Measurements from ENCODE around the gene PMFBP1.

DNA sequence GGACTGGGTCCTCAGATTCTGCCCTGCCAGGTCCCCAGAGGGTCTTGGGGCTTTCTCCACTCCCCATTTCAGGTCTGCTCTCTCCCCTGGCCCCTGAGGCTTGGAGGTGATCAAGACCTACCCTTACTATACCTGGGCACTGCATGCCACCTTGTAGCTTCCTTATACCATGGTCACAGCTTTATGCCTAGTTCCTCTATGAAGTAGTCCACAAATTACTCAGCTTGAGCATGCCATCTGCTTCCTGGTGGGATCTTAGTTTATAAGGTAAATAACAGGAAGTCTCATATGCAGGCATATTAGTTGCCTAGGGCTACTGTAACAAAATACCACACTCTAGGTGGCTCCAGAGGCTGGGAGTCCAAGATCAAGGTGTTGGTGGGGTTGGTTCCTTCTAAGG, 11.0 kb upstream of the PMFBP1 start:
- TF ChIP-seq POLR2A (IDR thresholded peaks at IDR 0.05): no peak
- TF ChIP-seq, protein P1, sequence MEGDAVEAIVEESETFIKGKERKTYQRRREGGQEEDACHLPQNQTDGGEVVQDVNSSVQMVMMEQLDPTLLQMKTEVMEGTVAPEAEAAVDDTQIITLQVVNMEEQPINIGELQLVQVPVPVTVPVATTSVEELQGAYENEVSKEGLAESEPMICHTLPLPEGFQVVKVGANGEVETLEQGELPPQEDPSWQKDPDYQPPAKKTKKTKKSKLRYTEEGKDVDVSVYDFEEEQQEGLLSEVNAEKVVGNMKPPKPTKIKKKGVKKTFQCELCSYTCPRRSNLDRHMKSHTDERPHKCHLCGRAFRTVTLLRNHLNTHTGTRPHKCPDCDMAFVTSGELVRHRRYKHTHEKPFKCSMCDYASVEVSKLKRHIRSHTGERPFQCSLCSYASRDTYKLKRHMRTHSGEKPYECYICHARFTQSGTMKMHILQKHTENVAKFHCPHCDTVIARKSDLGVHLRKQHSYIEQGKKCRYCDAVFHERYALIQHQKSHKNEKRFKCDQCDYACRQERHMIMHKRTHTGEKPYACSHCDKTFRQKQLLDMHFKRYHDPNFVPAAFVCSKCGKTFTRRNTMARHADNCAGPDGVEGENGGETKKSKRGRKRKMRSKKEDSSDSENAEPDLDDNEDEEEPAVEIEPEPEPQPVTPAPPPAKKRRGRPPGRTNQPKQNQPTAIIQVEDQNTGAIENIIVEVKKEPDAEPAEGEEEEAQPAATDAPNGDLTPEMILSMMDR (IDR thresholded peaks at IDR 0.05): no peak
